Neural progenitor cell (in vitro differentiated cells): Measurements from ENCODE around the gene ZNF143. TPM values are rescaled to one million over a fixed set of nuclear protein-coding genes. Genes with fewer than 3 reads are reported as not detected.

ENCODE experiments used
- DNase-seq: peaks from one replicate; pipeline ENCODE4 v3.0.0-alpha.2; 2016; ENCODE audit warnings: low spot score
- H2AFZ ChIP-seq: fragments of 200-600 bp; sonication (generic); replicated peaks from 2 replicates; pipeline ENCODE4 v1.6.1; 2016; ENCODE audit warnings: antibody characterized with exemption
- H3F3A ChIP-seq: fragments of 200-600 bp; sonication (generic); 2 replicates; pipeline ENCODE4 v1.6.1; 2016; ENCODE audit warnings: antibody characterized with exemption, low read depth
- H3K27ac ChIP-seq: fragments of 200-600 bp; sonication (generic); 2 replicates; pipeline ENCODE4 v1.5.1; 2016; ENCODE audit warnings: mild to moderate bottlenecking
- H3K27me3 ChIP-seq: fragments of 200-600 bp; sonication (generic); 2 replicates; pipeline ENCODE4 v1.6.1; 2016; ENCODE audit warnings: mild to moderate bottlenecking, moderate library complexity
- H3K36me3 ChIP-seq: fragments of 200-600 bp; sonication (generic); 2 replicates; pipeline ENCODE4 v1.5.1; 2016
- H3K4me1 ChIP-seq: fragments of 200-600 bp; sonication (generic); 2 replicates; pipeline ENCODE4 v1.6.1; 2016; ENCODE audit warnings: mixed run types
- H3K4me2 ChIP-seq: fragments of 200-600 bp; sonication (generic); 2 replicates; pipeline ENCODE4 v1.6.1; 2016
- H3K4me3 ChIP-seq: fragments of 200-600 bp; sonication (generic); 2 replicates; pipeline ENCODE4 v1.5.1; 2016
- H3K79me2 ChIP-seq: fragments of 200-600 bp; sonication (generic); 2 replicates; pipeline ENCODE4 v1.6.1; 2016; ENCODE audit warnings: low read depth
- H3K9ac ChIP-seq: fragments of 200-600 bp; sonication (generic); 2 replicates; pipeline ENCODE4 v1.6.1; 2016
- H3K9me3 ChIP-seq: fragments of 200-600 bp; sonication (generic); 2 replicates; pipeline ENCODE4 v1.5.1; 2016; ENCODE audit warnings: low read depth
- H4K20me1 ChIP-seq: fragments of 200-600 bp; sonication (generic); 2 replicates; pipeline ENCODE4 v1.6.1; 2016; ENCODE audit warnings: low read depth
- H3K27ac Mint-ChIP-seq: 3 replicates; pipeline ENCODE4 v1.8.0; 2021; ENCODE audit warnings: mixed read lengths
- H3K27me3 Mint-ChIP-seq: 2 replicates; pipeline ENCODE4 v1.8.0; 2022; ENCODE audit warnings: low read depth, mild to moderate bottlenecking, inconsistent platforms, moderate library complexity, mixed read lengths; ENCODE audit not compliant: insufficient read depth
- H3K36me3 Mint-ChIP-seq: 3 replicates; pipeline ENCODE4 v1.8.0; 2021; ENCODE audit warnings: mixed read lengths
- H3K4me1 Mint-ChIP-seq: 3 replicates; pipeline ENCODE4 v1.8.0; 2021; ENCODE audit warnings: mixed read lengths
- H3K4me3 Mint-ChIP-seq: 3 replicates; pipeline ENCODE4 v1.8.0; 2021; ENCODE audit warnings: mild to moderate bottlenecking, moderate library complexity, mixed read lengths
- H3K9me3 Mint-ChIP-seq: 3 replicates; pipeline ENCODE4 v1.8.0; 2020; ENCODE audit warnings: mixed read lengths
- CTCF ChIP-seq: fragments of 200-600 bp; sonication (generic); IDR thresholded peaks from 2 replicates; pipeline ENCODE4 v1.5.1; 2017; ENCODE audit warnings: antibody characterized with exemption, mild to moderate bottlenecking
- EZH2 ChIP-seq: fragments of 200-600 bp; sonication (generic); IDR thresholded peaks from 2 replicates; pipeline ENCODE4 v1.6.1; 2017; ENCODE audit warnings: antibody characterized with exemption, mild to moderate bottlenecking, moderate library complexity
- EZH2phosphoT487 ChIP-seq: fragments of 200-600 bp; sonication (generic); IDR thresholded peaks from 2 replicates; pipeline ENCODE4 v1.6.1; 2017; ENCODE audit warnings: antibody characterized with exemption
- total RNA-seq: library from RNA; depleted of rRNA; stranded (reverse); fragments of >200 nt; gene quantifications from 2 replicates; pipeline ENCODE4 v1.2.3, GENCODE V29; 2015; ENCODE audit warnings: low replicate concordance

ZNF143 gene
- total RNA-seq, 1 donor from 2014 or later = 56.9 TPM

- Histone ChIP-seq H3K9me3 (no peaks in the 10 kb centered on the region), H3K4me3 (no peak overlapping the region), H2AFZ (no peak overlapping the region), H4K20me1 (no peaks in the 10 kb centered on the region), H3K4me1 (no peaks in the 10 kb centered on the region), H3K27me3 (no peaks in the 10 kb centered on the region), H3K4me2 (no peak overlapping the region), H3K79me2 (no peaks in the 10 kb centered on the region), H3K36me3 (peaks cover 21% of the 10 kb centered on the region), H3K9ac (no peak overlapping the region), H3K27ac (no peak overlapping the region), H3F3A (no peaks in the 10 kb centered on the region)
- peaks cover 19% of the 10 kb centered on the region for H3K36me3 Mint-ChIP-seq
- no peaks in the 10 kb centered on the region for H3K4me1 Mint-ChIP-seq
- TF ChIP-seq EZH2phosphoT487 = no peak
- no peak for TF ChIP-seq CTCF
- TF ChIP-seq EZH2 = no peak
- H3K4me3 Mint-ChIP-seq = no peak overlapping the region
- no peak overlapping the region for H3K27ac Mint-ChIP-seq
- no peak for DNase-seq
- peaks cover 2% of the 10 kb centered on the region for H3K27me3 Mint-ChIP-seq
- no peaks in the 10 kb centered on the region for H3K9me3 Mint-ChIP-seq
Measured at GRCh38 chr11:9494316-9494715, 33.5 kb downstream of the ZNF143 start.

GRCh38 chr11:9495803-9496514, 35.1 kb downstream of the ZNF143 start:
- Histone ChIP-seq H3K79me2 (no peaks in the 10 kb centered on the region), H3K36me3 (peaks cover 21% of the 10 kb centered on the region), H2AFZ (no peak overlapping the region), H3F3A (no peaks in the 10 kb centered on the region), H3K9me3 (no peaks in the 10 kb centered on the region), H3K4me3 (no peak overlapping the region), H3K27ac (no peak overlapping the region), H4K20me1 (no peaks in the 10 kb centered on the region), H3K4me2 (no peak overlapping the region), H3K27me3 (no peaks in the 10 kb centered on the region), H3K4me1 (no peaks in the 10 kb centered on the region), H3K9ac (no peak overlapping the region)
- no peaks in the 10 kb centered on the region for H3K9me3 Mint-ChIP-seq
- TF ChIP-seq EZH2 = no peak
- no peak for DNase-seq
- H3K27me3 Mint-ChIP-seq = peaks cover 2% of the 10 kb centered on the region
- H3K27ac Mint-ChIP-seq = no peak overlapping the region
- peaks cover 20% of the 10 kb centered on the region for H3K36me3 Mint-ChIP-seq
- H3K4me3 Mint-ChIP-seq = no peak overlapping the region
- H3K4me1 Mint-ChIP-seq = no peaks in the 10 kb centered on the region

GRCh38 chr11:9498457-9499078, 37.8 kb downstream of the ZNF143 start:
- H3K9ac ChIP-seq = no peak overlapping the region
- Mint-ChIP-seq H3K9me3 (no peaks in the 10 kb centered on the region), H3K27me3 (peaks cover 2% of the 10 kb centered on the region), H3K4me3 (no peak overlapping the region), H3K4me1 (no peaks in the 10 kb centered on the region), H3K36me3 (peaks cover 28% of the 10 kb centered on the region), H3K27ac (no peak overlapping the region)
- no peaks in the 10 kb centered on the region for H3K9me3 ChIP-seq
- H2AFZ ChIP-seq = no peak overlapping the region
- DNase-seq = no peak
- no peaks in the 10 kb centered on the region for H3F3A ChIP-seq
- H3K4me3 ChIP-seq = no peak overlapping the region
- H3K36me3 ChIP-seq = peaks cover 21% of the 10 kb centered on the region
- no peaks in the 10 kb centered on the region for H4K20me1 ChIP-seq
- no peaks in the 10 kb centered on the region for H3K27me3 ChIP-seq
- no peaks in the 10 kb centered on the region for H3K4me1 ChIP-seq
- no peaks in the 10 kb centered on the region for H3K79me2 ChIP-seq
- H3K4me2 ChIP-seq = no peak overlapping the region
- no peak overlapping the region for H3K27ac ChIP-seq
- TF ChIP-seq CTCF = no peak
- no peak for TF ChIP-seq EZH2
- TF ChIP-seq EZH2phosphoT487 = no peak
